Osteoblast (primary cell): ENCODE results near the gene CADPS2. TPM values are rescaled to one million over a fixed set of nuclear protein-coding genes. Genes with fewer than 3 reads are reported as not detected.
A peak's percentile ranks its signal among the peaks of the same experiment; 100 is the strongest.

ENCODE experiments used
- DNase-seq: peaks from one replicate; pipeline ENCODE4 v3.0.0; 2011; ENCODE audit warnings: low spot score, mixed read lengths; ENCODE audit not compliant: insufficient read length; ENCODE audit errors: missing footprints
- H2AFZ ChIP-seq: 2 replicates; pipeline ENCODE4 v1.6.0; 2011; ENCODE audit warnings: mild to moderate bottlenecking, low read length
- H3K27ac ChIP-seq: 2 replicates; pipeline ENCODE4 v1.5.1; 2011; ENCODE audit warnings: mild to moderate bottlenecking, low read depth, low read length, moderate library complexity
- H3K27me3 ChIP-seq: 2 replicates; pipeline ENCODE4 v1.6.0; 2012; ENCODE audit warnings: mild to moderate bottlenecking, control low read depth, inconsistent platforms, low read length, moderate library complexity; ENCODE audit not compliant: insufficient read depth
- H3K36me3 ChIP-seq: 2 replicates; pipeline ENCODE4 v1.5.1; 2011; ENCODE audit warnings: mild to moderate bottlenecking, low read length, control low read depth, moderate library complexity; ENCODE audit not compliant: insufficient read depth
- H3K4me1 ChIP-seq: 2 replicates; pipeline ENCODE4 v1.5.1; 2011; ENCODE audit warnings: mild to moderate bottlenecking, low read length, control low read depth, moderate library complexity; ENCODE audit not compliant: insufficient read depth
- H3K4me2 ChIP-seq: 2 replicates; pipeline ENCODE4 v1.6.0; 2011; ENCODE audit warnings: mild to moderate bottlenecking, low read length; ENCODE audit not compliant: insufficient read depth
- H3K4me3 ChIP-seq: fragments of 200-600 bp; sonication (generic); 3 replicates; pipeline ENCODE4 v1.5.1; 2012; ENCODE audit warnings: mild to moderate bottlenecking, low read length, inconsistent platforms; ENCODE audit not compliant: insufficient read depth
- H3K79me2 ChIP-seq: 2 replicates; pipeline ENCODE4 v1.6.0; 2012; ENCODE audit warnings: mild to moderate bottlenecking, low read length, control low read depth, inconsistent platforms; ENCODE audit not compliant: insufficient read depth
- H3K9me3 ChIP-seq: 2 replicates; pipeline ENCODE4 v1.5.1; 2011; ENCODE audit warnings: low read depth, low read length, control low read depth
- H4K20me1 ChIP-seq: 2 replicates; pipeline ENCODE4 v1.6.0; 2012; ENCODE audit warnings: mild to moderate bottlenecking, low read length, control low read depth; ENCODE audit not compliant: insufficient read depth
- CTCF ChIP-seq: IDR thresholded peaks from 2 replicates; pipeline ENCODE4 v1.5.1; 2011; ENCODE audit warnings: mild to moderate bottlenecking, low read depth, low read length, moderate library complexity; ENCODE audit errors: extremely low read depth
- total RNA-seq: library from RNA; depleted of rRNA; stranded (reverse); fragments of >200 nt; gene quantifications from 2 replicates; pipeline ENCODE4 v1.2.3, GENCODE V29; 2012

The CADPS2 gene
- total RNA-seq, 1 donor: 21.7 TPM

GRCh38 chr7:122629412-122629953 is 256.8 kb downstream of the CADPS2 start:
- Histone ChIP-seq H3K4me1 (peaks cover 6% of the 10 kb centered on the region), H3K27me3 (no peaks in the 10 kb centered on the region), H3K36me3 (no peaks in the 10 kb centered on the region), H3K27ac (no peak overlapping the region), H2AFZ (no peak overlapping the region), H3K79me2 (no peaks in the 10 kb centered on the region), H3K9me3 (no peaks in the 10 kb centered on the region), H3K4me2 (no peak overlapping the region), H4K20me1 (no peaks in the 10 kb centered on the region), H3K4me3 (no peak overlapping the region)
- no peak for DNase-seq
- TF ChIP-seq CTCF: no peak

DNA sequence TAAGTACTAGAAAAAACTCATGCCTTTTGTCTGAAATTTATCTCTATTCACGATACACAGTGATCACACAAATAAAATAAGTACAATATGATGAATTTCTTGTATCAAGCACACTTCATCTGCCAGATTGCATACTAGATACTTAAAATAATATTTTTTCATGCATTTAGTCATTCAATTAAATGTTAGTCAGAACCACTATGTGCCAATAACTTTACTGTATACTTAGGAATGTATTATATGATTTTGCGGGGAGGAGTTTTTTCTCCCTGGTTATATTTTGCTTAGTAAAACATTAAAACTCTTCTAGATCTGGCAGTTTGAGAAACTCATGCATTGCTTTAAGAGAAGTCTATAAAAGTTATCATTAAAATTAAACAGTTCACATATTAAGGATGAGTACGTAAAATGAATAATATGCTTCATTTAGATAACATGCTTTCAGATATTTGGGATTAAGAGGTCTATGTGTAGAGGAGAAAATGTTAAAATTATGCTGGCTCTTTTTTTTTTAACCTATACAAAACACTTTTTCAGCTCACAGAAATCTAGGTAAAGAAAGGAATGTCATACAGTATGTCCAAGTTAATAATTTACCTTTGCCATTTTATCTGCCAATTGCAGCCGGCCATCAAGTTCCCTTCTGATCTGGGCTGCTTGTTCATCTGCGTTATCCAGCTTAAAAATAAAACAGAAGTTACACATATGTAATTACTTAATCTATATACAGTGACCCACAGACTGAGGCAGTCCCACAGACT is 257.4 kb downstream of the CADPS2 start:
- H3K79me2 ChIP-seq: no peaks in the 10 kb centered on the region
- H3K4me1 ChIP-seq: peaks cover 6% of the 10 kb centered on the region
- no peak overlapping the region for H3K27ac ChIP-seq
- peak overlapping the region; percentile 24 for H3K4me2 ChIP-seq
- no peak for TF ChIP-seq CTCF
- H3K4me3 ChIP-seq: no peak overlapping the region
- H2AFZ ChIP-seq: no peak overlapping the region
- H3K9me3 ChIP-seq: no peaks in the 10 kb centered on the region
- H4K20me1 ChIP-seq: no peaks in the 10 kb centered on the region
- DNase-seq: peak; percentile 63
- no peaks in the 10 kb centered on the region for H3K36me3 ChIP-seq
- no peaks in the 10 kb centered on the region for H3K27me3 ChIP-seq

DNA sequence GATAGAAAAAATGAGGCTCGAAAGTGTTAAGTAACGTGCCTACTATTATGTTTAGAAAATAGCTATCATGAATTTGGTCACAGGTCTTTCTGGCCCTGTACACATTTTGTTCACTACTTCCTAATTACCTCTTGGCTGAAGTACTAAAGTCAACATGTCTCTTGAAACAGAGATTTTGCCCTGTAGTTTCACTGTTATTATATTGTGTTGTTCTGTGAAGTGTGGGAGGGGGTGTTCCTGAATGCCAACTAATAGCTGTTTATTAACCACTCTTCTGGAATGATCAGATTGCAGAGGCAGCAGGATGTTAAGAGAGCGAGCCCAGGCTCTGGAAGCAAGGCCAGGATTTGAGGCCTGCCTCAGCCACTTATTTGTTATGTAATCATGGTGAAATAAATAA is 259.5 kb downstream of the CADPS2 start:
- H3K4me3 ChIP-seq: no peak overlapping the region
- DNase-seq: no peak
- H3K9me3 ChIP-seq: no peaks in the 10 kb centered on the region
- H3K27ac ChIP-seq: no peak overlapping the region
- no peak overlapping the region for H3K4me2 ChIP-seq
- TF ChIP-seq CTCF: no peak
- no peaks in the 10 kb centered on the region for H3K79me2 ChIP-seq
- no peaks in the 10 kb centered on the region for H3K27me3 ChIP-seq
- H3K4me1 ChIP-seq: peaks cover 6% of the 10 kb centered on the region
- no peak overlapping the region for H2AFZ ChIP-seq
- no peaks in the 10 kb centered on the region for H3K36me3 ChIP-seq
- no peaks in the 10 kb centered on the region for H4K20me1 ChIP-seq

- Histone ChIP-seq H2AFZ (no peak overlapping the region), H3K4me3 (no peak overlapping the region), H3K36me3 (no peaks in the 10 kb centered on the region), H3K4me2 (no peak overlapping the region), H4K20me1 (no peaks in the 10 kb centered on the region), H3K4me1 (no peaks in the 10 kb centered on the region), H3K9me3 (no peaks in the 10 kb centered on the region), H3K27me3 (no peaks in the 10 kb centered on the region), H3K27ac (no peak overlapping the region), H3K79me2 (no peaks in the 10 kb centered on the region)
- no peak for DNase-seq
- no peak for TF ChIP-seq CTCF
These were observed 263.6 kb downstream of the CADPS2 start for GRCh38 chr7:122622682-122623081.
